Measurements from ENCODE around the gene DPP3.
"Not testable (repeated sequence)": the region's sequence is repeated elsewhere in the genome, so short reads cannot be mapped to it uniquely, and the experiment has no call there.

DPP3 gene

DNA sequence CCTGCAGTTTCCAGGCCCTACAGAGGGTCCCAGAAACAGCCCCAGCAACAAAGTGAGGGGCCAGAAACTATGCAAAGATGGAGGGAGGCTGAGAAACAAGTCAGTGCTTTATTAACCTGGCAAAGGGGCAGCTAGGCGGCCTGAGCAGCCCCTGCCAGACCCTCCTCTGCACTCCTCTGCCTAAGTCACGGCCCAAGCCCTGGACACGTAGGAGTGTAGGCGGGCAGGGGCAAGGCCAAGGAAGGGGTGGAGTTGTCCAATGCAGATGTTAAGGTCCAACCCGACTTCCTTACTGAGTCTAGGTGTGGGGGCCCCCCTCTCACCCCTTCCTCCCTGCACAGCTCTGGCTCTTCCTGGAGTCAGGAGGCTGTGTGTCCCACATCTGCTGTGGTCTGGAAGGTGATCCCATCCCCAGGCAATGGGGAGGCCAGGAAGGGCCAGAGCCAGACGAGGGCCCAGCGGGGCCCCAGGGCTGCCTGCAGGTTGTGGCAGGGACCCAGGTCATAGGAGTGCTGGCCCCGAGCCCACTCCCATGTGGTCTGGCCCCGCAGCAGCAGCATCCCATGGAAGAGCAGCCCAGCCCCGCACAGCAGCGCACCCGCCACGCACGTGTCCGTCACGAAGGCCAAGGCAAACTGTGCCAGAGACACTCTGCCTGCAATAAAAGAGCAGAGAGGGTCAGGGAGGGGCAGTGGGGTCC, 59.1 kb downstream of the DPP3 start:
- no peak for DNase-seq

- no peak for DNase-seq
These were observed 59.6 kb downstream of the DPP3 start for GRCh38 chr11:66539870-66540213.

DNA sequence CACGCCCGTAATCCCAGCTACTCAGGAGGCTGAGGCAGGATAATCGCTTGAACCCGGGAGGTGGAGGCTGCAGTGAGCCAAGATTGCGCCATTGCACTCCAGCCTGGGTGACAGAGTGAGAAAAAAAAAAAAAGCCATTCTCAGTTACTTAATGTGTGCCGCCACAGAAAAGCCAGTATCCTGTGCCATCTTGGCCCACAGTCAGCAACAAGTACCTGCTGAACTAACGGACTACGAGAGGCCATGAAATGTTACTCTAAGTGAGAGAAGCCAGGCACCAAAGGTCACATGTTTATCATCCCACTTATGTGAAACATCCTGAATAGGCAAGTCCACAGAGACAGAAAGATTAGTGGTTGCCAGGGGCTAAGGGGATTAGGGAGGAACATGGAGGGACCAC, 60.4 kb downstream of the DPP3 start:
- not testable (repeated sequence) for DNase-seq

GRCh38 chr11:66541892-66542291, 61.7 kb downstream of the DPP3 start:
- no peak for DNase-seq

DNA sequence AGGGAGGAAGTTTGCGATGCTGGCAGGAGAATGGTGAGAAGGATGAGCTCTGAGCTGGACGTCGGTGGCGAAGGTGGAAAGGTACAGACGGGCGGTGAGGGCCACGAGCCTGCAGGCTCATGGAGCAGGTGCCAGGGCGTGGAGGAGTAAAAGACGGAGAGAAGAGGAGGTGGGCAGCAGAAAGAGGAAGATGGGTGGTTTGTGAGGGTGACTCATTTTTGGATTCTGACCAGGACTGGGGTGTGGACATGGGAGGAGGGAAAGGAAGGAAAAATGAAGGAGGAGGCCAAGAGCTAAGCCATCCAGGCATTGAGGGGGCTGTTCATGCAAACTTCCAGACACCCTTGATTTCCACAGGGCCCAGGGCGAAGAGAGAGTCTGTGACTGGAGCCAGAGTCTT, 62.1 kb downstream of the DPP3 start:
- DNase-seq = peak; percentile 30 to 51 (median 49)

DNA sequence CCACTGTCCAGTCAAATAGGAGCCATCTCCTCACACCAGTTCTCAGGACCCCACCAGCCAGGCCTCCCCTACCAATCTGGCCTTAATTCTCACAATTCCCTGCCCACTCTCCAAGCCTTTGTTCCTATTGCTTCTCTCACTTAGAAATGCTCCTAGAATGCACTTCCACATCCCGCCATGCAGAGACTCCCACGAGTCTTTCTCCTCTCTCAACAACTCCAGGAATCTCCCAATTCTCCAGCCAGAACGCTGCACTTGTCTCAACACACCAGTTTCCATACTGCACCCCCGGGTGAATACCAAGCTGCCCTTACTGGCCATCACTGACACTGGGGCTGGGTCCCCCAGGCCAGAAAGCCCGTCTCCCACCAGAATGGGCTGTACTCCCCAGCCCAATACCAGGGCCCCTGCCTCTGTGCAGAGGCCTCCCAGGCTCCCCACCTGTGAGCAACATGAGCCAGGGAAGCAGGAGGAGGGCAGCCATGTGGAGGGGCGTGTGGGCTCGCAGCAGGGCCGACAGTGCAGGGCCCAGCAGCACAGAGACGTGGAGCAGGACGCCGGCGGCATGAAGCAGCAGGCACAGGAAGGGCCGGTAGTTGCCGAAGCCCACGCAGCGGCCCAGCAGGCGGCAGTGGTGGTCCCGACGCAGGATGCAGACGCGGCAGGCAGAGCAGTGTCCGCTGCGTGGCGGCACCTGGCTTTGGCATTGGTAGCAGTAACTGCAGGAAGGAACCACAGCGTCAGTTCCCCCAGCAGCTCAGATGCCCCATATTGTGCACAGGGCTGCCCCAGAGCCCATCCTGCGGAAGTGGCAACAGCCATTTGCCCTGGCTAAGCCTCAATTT, 63.3 kb downstream of the DPP3 start:
- peak; percentile 24 to 54 (median 42) for DNase-seq

- DNase-seq = not testable (repeated sequence)
These were observed 64.7 kb downstream of the DPP3 start for GRCh38 chr11:66544952-66545351.

DNA sequence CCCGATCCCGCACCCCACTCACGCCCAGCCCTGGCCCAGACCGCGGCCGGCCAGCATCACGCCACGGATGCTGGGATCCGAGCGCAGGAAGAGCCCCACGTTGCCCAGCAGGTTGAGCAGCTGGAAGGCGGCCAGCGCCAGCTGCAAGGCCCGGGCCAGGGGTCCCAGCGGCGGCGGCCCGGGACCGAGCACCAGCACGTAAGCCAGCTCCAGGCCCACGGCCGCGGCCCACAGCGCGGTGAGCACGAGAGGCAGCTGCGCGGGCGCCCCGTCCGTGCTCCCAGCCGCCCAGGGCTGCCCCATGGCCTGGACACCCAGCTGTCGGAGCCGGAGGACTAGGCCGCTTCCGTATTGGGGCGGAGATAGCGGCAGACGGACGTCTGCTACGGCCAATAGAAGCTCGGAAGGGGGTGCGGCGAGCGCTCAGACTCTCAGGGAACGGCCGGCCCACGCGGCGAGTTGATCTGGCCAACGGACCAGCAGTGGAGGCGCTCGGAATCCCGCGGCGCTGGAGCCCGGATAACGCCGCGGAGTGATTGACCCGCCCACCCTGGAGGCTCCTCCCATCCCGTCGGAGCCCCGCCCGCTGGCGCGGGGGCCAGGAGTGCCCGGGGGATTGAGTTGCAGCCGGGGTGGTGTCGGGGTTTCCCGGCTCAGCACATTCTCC, 65.6 kb downstream of the DPP3 start, which contains the start of gene ZDHHC24:
TSS of gene ZDHHC24 (minus strand) at position 348 of the 667 bp plus-strand sequence. CDS start at position 303, 45 bp downstream.
- DNase-seq = peak; percentile 99

- DNase-seq = no peak
These were observed 66.2 kb downstream of the DPP3 start, which contains the start of gene ACTN3 for GRCh38 chr11:66546368-66546965. ACTN3 (plus strand) TSS chr11:66546903; CDS start chr11:66546938, 35 bp downstream.

- no peak for DNase-seq
These were observed 66.9 kb downstream of the DPP3 start for GRCh38 chr11:66546966-66547661.

- no peak for DNase-seq
These were observed 67.4 kb downstream of the DPP3 start for GRCh38 chr11:66547662-66548009.

GRCh38 chr11:66548041-66548440, 67.8 kb downstream of the DPP3 start:
- DNase-seq = no peak

- no peak for DNase-seq
These were observed 68.8 kb downstream of the DPP3 start for GRCh38 chr11:66548774-66549630.

GRCh38 chr11:66549696-66550095, 69.5 kb downstream of the DPP3 start:
- no peak for DNase-seq

GRCh38 chr11:66550887-66551286, 70.7 kb downstream of the DPP3 start:
- DNase-seq = no peak

GRCh38 chr11:66554602-66555001, 74.4 kb downstream of the DPP3 start:
- no peak for DNase-seq

- no peak for DNase-seq
These were observed 75.2 kb downstream of the DPP3 start for GRCh38 chr11:66555416-66555815.

DNA sequence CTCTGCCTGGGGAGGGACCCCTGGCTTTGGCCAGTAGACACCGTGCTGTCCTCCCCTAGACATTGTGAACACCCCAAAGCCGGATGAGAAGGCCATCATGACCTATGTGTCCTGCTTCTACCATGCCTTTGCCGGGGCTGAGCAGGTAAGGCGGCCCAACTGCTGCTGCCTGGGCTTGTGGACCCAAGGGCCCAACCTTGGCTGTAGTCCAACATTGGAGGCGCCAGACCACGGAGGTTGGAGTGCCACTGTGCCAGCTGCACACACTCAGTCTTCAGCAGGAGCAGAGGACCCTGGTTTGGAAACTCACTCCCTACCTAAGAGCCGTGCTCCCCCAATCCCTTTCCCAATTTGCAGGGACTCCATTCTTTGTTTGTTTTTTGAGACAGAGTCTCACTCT, 75.9 kb downstream of the DPP3 start:
- no peak for DNase-seq

- no peak for DNase-seq
These were observed 77.6 kb downstream of the DPP3 start for GRCh38 chr11:66557733-66558326.
